SH-SY5Y (cell line): ENCODE measurements around the gene RAPGEFL1.
A peak's percentile ranks its signal among the peaks of the same experiment; 100 is the strongest.

ENCODE experiments used
- GATA2 ChIP-seq: IDR thresholded peaks from 2 replicates; pipeline ENCODE4 v1.6.1; 2011; ENCODE audit warnings: mild to moderate bottlenecking, low read depth, low read length
- GATA3 ChIP-seq: IDR thresholded peaks from 2 replicates; pipeline ENCODE4 v1.6.1; 2011; ENCODE audit warnings: low read depth, mild to moderate bottlenecking, low read length, moderate library complexity

RAPGEFL1 gene

GRCh38 chr17:40218740-40219593 is 41.7 kb downstream of the RAPGEFL1 start, which contains the start of gene WIPF2:
Gene WIPF2, plus strand, starts transcription at chr17:40219304. Its CDS starts 37,156 bp downstream, at chr17:40256460.
- no peak for TF ChIP-seq GATA3

GRCh38 chr17:40219594-40220338 is 42.5 kb downstream of the RAPGEFL1 start:
- TF ChIP-seq GATA3 (no peak), GATA2 (no peak)

- TF ChIP-seq GATA3 (no peak), GATA2 (no peak)
Observed at GRCh38 chr17:40224718-40225550, 47.7 kb downstream of the RAPGEFL1 start.

GRCh38 chr17:40230670-40231069 is 53.4 kb downstream of the RAPGEFL1 start:
- TF ChIP-seq GATA2 = no peak
- TF ChIP-seq GATA3 = no peak

- no peak for TF ChIP-seq GATA2
- TF ChIP-seq GATA3 = no peak
Observed at GRCh38 chr17:40241252-40241834, 64.1 kb downstream of the RAPGEFL1 start.

GRCh38 chr17:40242774-40243173 is 65.5 kb downstream of the RAPGEFL1 start:
- TF ChIP-seq GATA3 (0 out of 2 replicates have a peak, but pooled peaks have one; percentile 25), GATA2 (no peak)

- TF ChIP-seq GATA3 = no peak
- no peak for TF ChIP-seq GATA2
Observed at GRCh38 chr17:40243761-40244160, 66.5 kb downstream of the RAPGEFL1 start.

GRCh38 chr17:40244255-40244654 is 67.0 kb downstream of the RAPGEFL1 start:
- TF ChIP-seq GATA2 (no peak), GATA3 (no peak)
